ENCODE measurements around the gene CDK19. TPM values are rescaled to one million over a fixed set of nuclear protein-coding genes. Genes with fewer than 3 reads are reported as not detected.

Gene CDK19
- total RNA-seq, 3 donors from 2014 or later (not counting 1 experiment from before 2014, with no cell fraction given) = 21.2 to 30.8 (median 25.9) TPM

- intact Hi-C loops (cut with micrococcal nuclease) = no loop called here
- Mint-ChIP-seq H3K4me1 (peaks cover 10% of the 10 kb centered on the region in 2 donors), H3K4me3 (no peak overlapping the region), H3K9me3 (no peaks in the 10 kb centered on the region), H3K36me3 (peaks cover 6% of the 10 kb centered on the region), H3K27ac (no peak overlapping the region), H3K27me3 (ENCODE audit: low read depth in 2 of 2) (no peaks in the 10 kb centered on the region)
- DNase-seq = no peak
- H3K36me3 ChIP-seq (ENCODE audit: control insufficient read depth, insufficient read depth, low read length) = peaks cover 9% of the 10 kb centered on the region
- H3K9me3 ChIP-seq (ENCODE audit: control insufficient read depth, insufficient read depth, low read length) = no peaks in the 10 kb centered on the region
- no peaks in the 10 kb centered on the region for H3K27me3 ChIP-seq (ENCODE audit: control insufficient read depth, insufficient read depth, low read length)
- H3K4me1 ChIP-seq (ENCODE audit: control insufficient read depth, insufficient read depth, low read length) = no peaks in the 10 kb centered on the region
- no peak overlapping the region for H3K4me3 ChIP-seq (ENCODE audit: low read length)
- H3K27ac ChIP-seq (ENCODE audit: low read length) = no peak overlapping the region
- WGBS (ENCODE audit: insufficient coverage) = 14% methylated on average over 1 of the region's 1 CpG
- peak in 1 of 3 donors; percentile 24 for ATAC-seq
- TF ChIP-seq CTCF (IDR thresholded peaks at IDR 0.05) = no peak
Measured at GRCh38 chr6:110635096-110635495, 180.2 kb downstream of the CDK19 start.

GRCh38 chr6:110633731-110634213 is 181.5 kb downstream of the CDK19 start:
- no CpG with 5 or more reads among the region's 2 CpGs for WGBS (ENCODE audit: insufficient coverage)
- no peak for TF ChIP-seq CTCF (IDR thresholded peaks at IDR 0.05)
- no peak overlapping the region for H3K27ac ChIP-seq (ENCODE audit: low read length)

GRCh38 chr6:110629153-110629552 is 186.1 kb downstream of the CDK19 start:
- Histone ChIP-seq H3K27ac (ENCODE audit: low read length) (no peak overlapping the region), H3K4me3 (ENCODE audit: low read length) (no peak overlapping the region), H3K36me3 (ENCODE audit: control insufficient read depth, insufficient read depth, low read length) (peaks cover 22% of the 10 kb centered on the region), H3K4me1 (ENCODE audit: control insufficient read depth, insufficient read depth, low read length) (no peaks in the 10 kb centered on the region), H3K27me3 (ENCODE audit: control insufficient read depth, insufficient read depth, low read length) (no peaks in the 10 kb centered on the region), H3K9me3 (ENCODE audit: control insufficient read depth, insufficient read depth, low read length) (no peaks in the 10 kb centered on the region)
- Mint-ChIP-seq H3K4me3 (no peak overlapping the region), H3K36me3 (no peaks in the 10 kb centered on the region), H3K4me1 (no peaks in the 10 kb centered on the region), H3K27me3 (ENCODE audit: low read depth in 2 of 2) (no peaks in the 10 kb centered on the region), H3K9me3 (no peaks in the 10 kb centered on the region), H3K27ac (peak overlapping the region in 1 of 2 donors; percentile 14)
- no peak for TF ChIP-seq CTCF (IDR thresholded peaks at IDR 0.05)
- intact Hi-C loops (cut with micrococcal nuclease) = no loop called here
- DNase-seq (no peak), ATAC-seq (no peak)
- 100% methylated on average over 2 of the region's 2 CpGs for WGBS (ENCODE audit: insufficient coverage)

More at GRCh38 chr6:110633731-110634213, 181.5 kb downstream of the CDK19 start:
- DNase-seq (no peak), ATAC-seq (no peak)
- Histone ChIP-seq H3K27me3 (ENCODE audit: control insufficient read depth, insufficient read depth, low read length) (no peaks in the 10 kb centered on the region), H3K36me3 (ENCODE audit: control insufficient read depth, insufficient read depth, low read length) (peaks cover 6% of the 10 kb centered on the region), H3K4me3 (ENCODE audit: low read length) (no peak overlapping the region), H3K9me3 (ENCODE audit: control insufficient read depth, insufficient read depth, low read length) (no peaks in the 10 kb centered on the region), H3K4me1 (ENCODE audit: control insufficient read depth, insufficient read depth, low read length) (no peaks in the 10 kb centered on the region)
- no peak overlapping the region for H3K4me3 Mint-ChIP-seq
- no peaks in the 10 kb centered on the region for H3K36me3 Mint-ChIP-seq
- H3K27me3 Mint-ChIP-seq (ENCODE audit: low read depth in 2 of 2) = no peaks in the 10 kb centered on the region
- H3K9me3 Mint-ChIP-seq = no peaks in the 10 kb centered on the region
- intact Hi-C loops (cut with micrococcal nuclease) = no loop called here
- peaks cover 6% of the 10 kb centered on the region in 2 donors for H3K4me1 Mint-ChIP-seq
- no peak overlapping the region for H3K27ac Mint-ChIP-seq

- Mint-ChIP-seq H3K27me3 (ENCODE audit: low read depth in 2 of 2) (no peaks in the 10 kb centered on the region), H3K4me1 (no peaks in the 10 kb centered on the region), H3K27ac (no peak overlapping the region), H3K9me3 (no peaks in the 10 kb centered on the region), H3K36me3 (no peaks in the 10 kb centered on the region), H3K4me3 (no peak overlapping the region)
- ATAC-seq (no peak), DNase-seq (no peak)
- H3K36me3 ChIP-seq (ENCODE audit: control insufficient read depth, insufficient read depth, low read length) = peaks cover 22% of the 10 kb centered on the region
- H3K27me3 ChIP-seq (ENCODE audit: control insufficient read depth, insufficient read depth, low read length) = no peaks in the 10 kb centered on the region
- intact Hi-C loops (cut with micrococcal nuclease) = no loop called here
- 96% methylated on average over 4 of the region's 5 CpGs for WGBS (ENCODE audit: insufficient coverage)
- H3K4me3 ChIP-seq (ENCODE audit: low read length) = no peak overlapping the region
- no peaks in the 10 kb centered on the region for H3K4me1 ChIP-seq (ENCODE audit: control insufficient read depth, insufficient read depth, low read length)
- TF ChIP-seq CTCF (IDR thresholded peaks at IDR 0.05) = no peak
- H3K9me3 ChIP-seq (ENCODE audit: control insufficient read depth, insufficient read depth, low read length) = no peaks in the 10 kb centered on the region
- H3K27ac ChIP-seq (ENCODE audit: low read length) = no peak overlapping the region
Measured at GRCh38 chr6:110628330-110628729, 186.9 kb downstream of the CDK19 start.

Measured in natural killer cell (primary cell).